DOHH2 (cell line): ENCODE data around the gene CCL16.

Experiments used
- H3F3A ChIP-seq: fragments of 200-600 bp; sonication (generic), shearing (Covaris generic); 2 replicates; pipeline ENCODE4 v1.6.0; 2016; ENCODE audit warnings: antibody characterized with exemption, mild to moderate bottlenecking; ENCODE audit not compliant: control insufficient read depth, insufficient read depth
- H3K27ac ChIP-seq: fragments of 200-600 bp; sonication (generic); 2 replicates; pipeline ENCODE4 v1.5.1; 2014; ENCODE audit warnings: low read depth, mild to moderate bottlenecking, low read length, moderate library complexity
- H3K27me3 ChIP-seq: fragments of 200-600 bp; sonication (generic); 2 replicates; pipeline ENCODE4 v1.6.1; 2014; ENCODE audit warnings: mild to moderate bottlenecking, low read length, mixed read lengths; ENCODE audit not compliant: control insufficient read depth
- H3K36me3 ChIP-seq: fragments of 200-600 bp; sonication (generic); 2 replicates; pipeline ENCODE4 v1.6.1; 2014; ENCODE audit warnings: mild to moderate bottlenecking, low read length, moderate library complexity, mixed read lengths; ENCODE audit not compliant: control insufficient read depth
- H3K4me1 ChIP-seq: fragments of 200-600 bp; sonication (generic); 2 replicates; pipeline ENCODE4 v1.6.1; 2014; ENCODE audit warnings: mild to moderate bottlenecking, low read length, mixed read lengths; ENCODE audit not compliant: control insufficient read depth
- H3K4me2 ChIP-seq: fragments of 200-600 bp; sonication (generic); 2 replicates; pipeline ENCODE4 v1.6.0; 2014; ENCODE audit warnings: mild to moderate bottlenecking, low read length, moderate library complexity
- H3K4me3 ChIP-seq: fragments of 200-600 bp; sonication (generic); 2 replicates; pipeline ENCODE4 v1.5.1; 2014; ENCODE audit warnings: mild to moderate bottlenecking, low read length, mixed read lengths
- H3K79me2 ChIP-seq: fragments of 200-600 bp; sonication (generic); 2 replicates; pipeline ENCODE4 v1.6.1; 2014; ENCODE audit warnings: mild to moderate bottlenecking, low read length, mixed read lengths; ENCODE audit not compliant: control insufficient read depth
- H3K9me2 ChIP-seq: fragments of 200-600 bp; sonication (generic); replicated peaks from 2 replicates; pipeline ENCODE4 v1.6.1; 2014; ENCODE audit warnings: mild to moderate bottlenecking, low read length, mixed read lengths; ENCODE audit not compliant: control insufficient read depth
- H3K9me3 ChIP-seq: fragments of 200-600 bp; sonication (generic); 2 replicates; pipeline ENCODE4 v1.6.1; 2014; ENCODE audit warnings: antibody characterized with exemption, low read length, mixed read lengths; ENCODE audit not compliant: control insufficient read depth, insufficient read depth
- H4K20me1 ChIP-seq: fragments of 200-600 bp; sonication (generic); 2 replicates; pipeline ENCODE4 v1.6.0; 2014; ENCODE audit warnings: low read depth, mild to moderate bottlenecking, antibody characterized with exemption, low read length, moderate library complexity; ENCODE audit not compliant: control insufficient read depth, insufficient read depth
- CTCF ChIP-seq: fragments of 200-600 bp; sonication (generic); IDR thresholded peaks from one replicate; pipeline ENCODE4 v1.5.1; 2014; ENCODE audit warnings: antibody characterized with exemption, mild to moderate bottlenecking, low read depth, low read length; ENCODE audit not compliant: poor library complexity, severe bottlenecking
- EZH2phosphoT487 ChIP-seq: fragments of 200-600 bp; sonication (generic); IDR thresholded peaks from 2 replicates; pipeline ENCODE4 v1.6.1; 2017; ENCODE audit warnings: borderline replicate concordance, mild to moderate bottlenecking, antibody characterized with exemption, low read length, moderate library complexity, mixed read lengths

The CCL16 gene

GRCh38 chr17:36001862-36002603, 20.7 kb upstream of the CCL16 start:
- Histone ChIP-seq H3K9me3 (no peaks in the 10 kb centered on the region), H3K36me3 (no peaks in the 10 kb centered on the region), H4K20me1 (no peaks in the 10 kb centered on the region), H3F3A (no peaks in the 10 kb centered on the region), H3K79me2 (no peaks in the 10 kb centered on the region), H3K9me2 (no peaks in the 10 kb centered on the region), H3K4me2 (no peak overlapping the region), H3K27ac (no peak overlapping the region), H3K27me3 (peaks cover 41% of the 10 kb centered on the region), H3K4me1 (no peaks in the 10 kb centered on the region), H3K4me3 (no peak overlapping the region)
- TF ChIP-seq EZH2phosphoT487 (no peak), CTCF (no peak)

- TF ChIP-seq CTCF (no peak), EZH2phosphoT487 (no peak)
- Histone ChIP-seq H3K27me3 (peaks cover 41% of the 10 kb centered on the region), H3K27ac (no peak within 1 kb of the TSS), H3K4me2 (no peak within 1 kb of the TSS), H3K9me2 (no peaks in the 10 kb centered on the region), H3K4me1 (no peaks in the 10 kb centered on the region), H3K79me2 (no peaks in the 10 kb centered on the region), H3K9me3 (no peaks in the 10 kb centered on the region), H3K36me3 (no peaks in the 10 kb centered on the region), H4K20me1 (no peaks in the 10 kb centered on the region), H3F3A (no peaks in the 10 kb centered on the region), H3K4me3 (no peak within 1 kb of the TSS)
Measured at GRCh38 chr17:36001110-36001771, 19.9 kb upstream of the CCL16 start, which contains the start of gene CCL15. Gene CCL15, minus strand, starts transcription at chr17:36001553. Its CDS starts 61 bp downstream, at chr17:36001492.

GRCh38 chr17:36000732-36001109, 19.4 kb upstream of the CCL16 start:
- Histone ChIP-seq H3K4me1 (no peaks in the 10 kb centered on the region), H3K9me2 (no peaks in the 10 kb centered on the region), H3K4me2 (no peak overlapping the region), H3K4me3 (no peak overlapping the region), H4K20me1 (no peaks in the 10 kb centered on the region), H3K27ac (no peak overlapping the region), H3F3A (no peaks in the 10 kb centered on the region), H3K79me2 (no peaks in the 10 kb centered on the region), H3K27me3 (peaks cover 41% of the 10 kb centered on the region), H3K36me3 (no peaks in the 10 kb centered on the region), H3K9me3 (no peaks in the 10 kb centered on the region)
- TF ChIP-seq EZH2phosphoT487 (no peak), CTCF (no peak)
